ENCODE results near the gene GRAPL.
"Not testable (repeated sequence)": the region's sequence is repeated elsewhere in the genome, so short reads cannot be mapped to it uniquely, and the experiment has no call there.

The GRAPL gene

DNA sequence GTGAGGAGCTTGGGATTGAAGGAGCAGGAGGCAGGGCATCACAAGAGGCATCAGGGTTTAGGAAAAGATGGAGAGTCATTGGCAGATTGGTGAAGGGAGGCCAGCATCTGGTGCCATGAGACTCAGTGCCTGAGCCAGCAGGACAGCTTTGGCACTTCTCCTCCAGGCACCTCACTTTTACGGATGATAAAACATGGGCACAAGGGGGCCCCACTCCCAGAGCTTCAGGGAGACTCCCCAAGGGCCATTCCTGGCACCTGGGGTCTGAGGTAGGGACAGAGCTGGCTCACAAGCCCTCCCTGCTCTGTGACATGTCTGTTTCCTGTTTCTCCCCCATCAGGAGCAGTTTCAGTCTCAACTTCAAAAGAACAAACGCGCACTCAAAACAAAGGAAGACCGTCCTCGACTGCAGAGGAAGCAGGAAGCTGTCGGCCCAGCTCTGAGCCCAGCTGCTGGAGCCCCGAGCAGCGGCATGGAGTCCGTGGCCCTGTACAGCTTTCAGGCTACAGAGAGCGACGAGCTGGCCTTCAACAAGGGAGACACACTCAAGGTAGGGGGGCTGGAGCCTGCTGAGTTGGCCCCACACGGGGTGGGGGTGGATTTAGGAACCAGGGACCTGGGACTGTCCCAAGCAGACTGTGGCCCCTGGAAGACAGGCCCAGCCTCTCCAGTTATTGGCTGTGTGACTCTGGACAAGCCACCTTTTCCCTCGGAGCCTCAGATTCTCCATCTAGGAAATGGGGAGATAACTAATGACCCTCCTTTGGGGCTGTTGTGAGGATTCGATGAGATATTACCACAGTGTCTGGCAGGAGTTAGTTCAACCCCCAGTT lies at the start of gene GRAPL:
GRAPL (plus strand) TSS at position 442 of the 833 bp plus-strand sequence; CDS start at position 473, 31 bp downstream.
- not testable (repeated sequence) for DNase-seq

DNA sequence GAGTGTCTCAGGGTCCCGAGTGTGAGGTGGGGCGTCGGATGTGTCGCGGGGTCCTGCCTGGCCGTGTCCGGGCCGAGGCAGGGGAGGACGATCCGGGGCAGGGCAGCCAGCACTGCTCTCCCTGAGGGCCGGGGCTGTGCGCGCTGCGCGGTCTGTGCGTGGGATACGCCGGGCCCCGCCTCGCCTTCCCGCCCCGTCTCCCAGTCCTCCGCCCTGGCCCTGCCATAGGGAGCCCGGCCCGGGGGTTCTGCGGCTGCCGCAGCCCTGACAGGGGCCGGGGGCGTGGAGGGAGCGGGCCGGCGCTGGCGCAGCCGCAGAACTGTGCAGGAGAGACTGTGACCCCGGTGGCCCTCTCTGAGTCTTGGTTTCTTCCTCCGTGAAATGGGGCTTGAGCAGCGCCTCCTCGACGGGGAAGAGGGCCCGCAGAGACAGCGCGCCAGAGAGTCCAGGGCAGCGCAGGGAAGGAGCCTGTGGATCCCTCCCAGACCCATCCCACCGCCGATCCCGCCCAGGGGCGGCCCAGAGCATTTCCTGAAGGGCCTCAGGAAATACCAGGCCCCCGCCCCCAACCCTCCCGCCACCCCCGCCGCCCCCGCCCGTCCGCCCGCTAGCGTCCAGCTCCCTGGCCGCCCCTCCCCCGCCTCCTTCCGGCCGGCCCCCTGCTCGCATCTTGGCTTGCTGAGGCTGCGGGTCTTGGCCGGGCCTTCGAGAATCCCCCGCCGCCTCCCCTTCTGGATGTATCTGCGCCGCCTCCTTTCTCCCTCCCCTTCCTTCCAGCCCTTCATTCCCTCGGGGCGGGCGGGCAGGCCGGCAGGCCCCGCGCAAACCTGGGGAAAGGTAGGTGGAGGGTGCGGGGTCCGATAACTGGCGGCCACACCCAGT lies 38.3 kb upstream of the GRAPL start:
- DNase-seq, result not testable (repeated sequence)

DNA sequence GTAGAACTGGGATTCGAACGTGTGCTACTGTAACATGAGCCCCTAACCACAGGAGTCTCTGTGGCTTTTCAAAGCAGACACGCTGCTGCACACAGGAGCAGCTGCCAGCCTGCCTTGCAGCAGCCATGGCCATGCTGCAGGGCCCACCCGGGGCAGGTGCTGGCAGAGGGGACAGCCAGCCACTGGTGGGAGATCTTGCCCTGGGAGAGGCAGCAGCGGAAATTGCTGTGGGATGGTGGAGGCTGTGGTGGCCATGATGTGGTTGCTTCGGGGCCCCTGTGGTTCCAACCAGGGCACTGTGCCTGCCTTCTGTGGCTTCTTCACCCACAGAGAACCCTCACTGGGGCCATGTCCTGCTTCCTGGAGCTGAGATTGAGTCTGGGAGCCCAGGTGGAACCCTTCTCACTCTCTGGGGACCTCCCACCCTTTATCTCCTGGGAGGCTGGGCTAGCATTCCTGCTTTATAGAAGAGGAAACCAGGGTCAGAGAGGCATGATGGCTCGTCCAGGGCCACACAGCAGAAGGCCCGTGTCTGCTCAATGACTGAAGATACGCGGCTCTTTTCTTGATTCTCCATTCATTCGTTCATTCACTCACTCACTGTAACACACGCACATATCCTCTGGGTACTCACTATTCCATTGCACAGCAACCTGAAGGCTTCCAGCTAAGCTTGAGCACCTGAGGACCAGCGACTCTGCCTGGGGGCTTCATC lies 37.2 kb upstream of the GRAPL start:
- DNase-seq, result not testable (repeated sequence)

DNA sequence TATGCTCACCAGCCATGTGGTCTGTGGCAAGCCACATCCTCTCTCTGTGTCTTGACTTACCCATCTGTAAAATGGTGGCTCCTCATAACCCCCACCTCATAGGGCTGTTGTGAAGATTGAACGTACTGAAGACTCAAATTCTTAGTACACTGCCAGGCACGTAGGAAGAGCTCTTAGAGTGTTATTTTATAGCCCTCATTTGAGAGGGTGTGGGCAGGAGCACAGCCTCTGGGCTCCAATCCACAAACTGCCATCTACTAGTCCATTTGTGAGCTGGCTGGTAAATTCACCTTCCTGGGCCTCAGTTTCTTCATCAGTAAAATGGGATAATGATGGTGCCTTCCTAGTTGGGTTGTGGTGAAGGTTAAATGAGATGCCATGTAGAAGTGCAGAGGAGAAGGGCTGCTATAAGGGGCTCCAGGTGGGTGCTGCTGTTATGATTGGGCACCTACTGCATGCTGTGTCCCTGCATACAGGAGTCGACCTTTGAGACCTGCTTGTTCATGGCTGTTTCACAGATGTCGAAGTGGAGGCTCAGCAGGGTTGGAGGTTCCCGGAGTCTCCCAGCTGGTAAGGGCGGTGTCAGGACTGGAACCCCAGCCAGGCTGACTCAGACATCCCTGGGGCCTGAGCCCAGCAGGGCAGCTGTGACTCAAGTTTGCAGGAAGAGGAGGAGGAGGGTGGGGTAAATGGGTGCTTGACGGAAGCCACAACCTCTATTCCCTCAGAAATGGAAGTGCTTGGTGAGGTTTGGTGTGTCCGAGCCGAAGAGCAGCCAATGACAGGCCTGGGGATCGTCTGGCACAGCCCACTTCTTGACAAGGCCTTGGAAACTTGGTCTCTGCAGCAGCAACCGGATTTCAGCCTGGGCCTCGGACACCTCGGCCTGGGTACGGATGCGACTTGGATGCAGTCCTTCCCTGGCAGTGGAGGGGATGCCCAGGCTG lies 34.4 kb upstream of the GRAPL start:
- DNase-seq, result not testable (repeated sequence)

DNA sequence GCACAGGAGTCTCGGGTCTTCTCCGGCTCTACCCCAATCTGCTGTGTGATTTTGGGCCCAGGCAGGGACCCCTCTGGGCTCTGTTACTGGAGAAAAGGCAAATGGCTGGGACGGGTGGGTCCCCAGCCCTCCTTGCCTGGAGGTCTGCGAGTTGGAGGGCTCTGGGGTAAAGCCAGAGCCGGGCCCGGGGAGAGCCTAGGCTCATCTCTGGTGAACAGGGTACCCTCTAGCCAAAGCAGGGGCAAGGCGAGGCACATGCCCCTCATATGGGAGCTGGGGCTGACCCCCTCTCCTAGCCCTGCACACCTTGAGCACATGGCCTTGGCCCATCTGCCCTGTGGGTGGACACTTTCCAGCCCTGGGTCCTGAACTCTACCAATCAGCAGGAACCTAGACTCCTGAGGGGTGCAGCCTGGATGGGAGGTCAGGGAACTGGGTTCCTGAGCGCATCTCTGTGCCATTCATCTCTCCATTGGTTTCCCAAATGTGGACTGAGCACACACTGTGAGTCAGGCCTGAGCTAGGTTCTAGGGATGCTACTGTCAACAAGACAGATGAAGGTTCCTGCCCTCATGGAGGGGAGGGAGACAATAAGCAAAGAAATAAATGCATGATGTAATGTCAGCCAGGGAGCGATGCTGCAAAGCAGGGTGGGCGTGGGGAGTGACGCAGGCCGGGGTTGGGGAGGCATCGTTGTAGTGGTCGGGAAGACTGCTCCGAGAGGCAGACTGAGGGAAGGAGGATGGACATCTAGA lies 33.5 kb upstream of the GRAPL start:
- DNase-seq, result not testable (repeated sequence)

DNA sequence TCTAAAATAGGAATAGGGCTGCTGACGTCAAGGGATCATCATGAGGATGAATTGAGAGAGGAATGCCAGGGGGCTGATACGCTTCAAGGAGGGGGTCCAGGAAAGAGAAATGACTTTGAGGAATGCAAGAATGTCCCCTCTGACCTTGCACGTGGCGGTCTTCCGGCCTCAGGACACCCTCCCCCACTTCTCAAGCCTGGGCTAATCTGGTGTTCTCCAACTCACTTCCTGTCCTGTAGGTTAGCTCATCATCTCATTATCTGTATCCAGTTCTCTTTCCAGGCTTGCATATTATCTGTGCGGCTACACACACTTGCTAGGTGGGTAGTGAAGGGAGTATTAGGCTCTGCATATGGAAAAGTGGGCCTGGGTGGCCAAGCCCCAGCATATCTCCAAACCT lies 18.9 kb upstream of the GRAPL start:
- not testable (repeated sequence) for DNase-seq

DNA sequence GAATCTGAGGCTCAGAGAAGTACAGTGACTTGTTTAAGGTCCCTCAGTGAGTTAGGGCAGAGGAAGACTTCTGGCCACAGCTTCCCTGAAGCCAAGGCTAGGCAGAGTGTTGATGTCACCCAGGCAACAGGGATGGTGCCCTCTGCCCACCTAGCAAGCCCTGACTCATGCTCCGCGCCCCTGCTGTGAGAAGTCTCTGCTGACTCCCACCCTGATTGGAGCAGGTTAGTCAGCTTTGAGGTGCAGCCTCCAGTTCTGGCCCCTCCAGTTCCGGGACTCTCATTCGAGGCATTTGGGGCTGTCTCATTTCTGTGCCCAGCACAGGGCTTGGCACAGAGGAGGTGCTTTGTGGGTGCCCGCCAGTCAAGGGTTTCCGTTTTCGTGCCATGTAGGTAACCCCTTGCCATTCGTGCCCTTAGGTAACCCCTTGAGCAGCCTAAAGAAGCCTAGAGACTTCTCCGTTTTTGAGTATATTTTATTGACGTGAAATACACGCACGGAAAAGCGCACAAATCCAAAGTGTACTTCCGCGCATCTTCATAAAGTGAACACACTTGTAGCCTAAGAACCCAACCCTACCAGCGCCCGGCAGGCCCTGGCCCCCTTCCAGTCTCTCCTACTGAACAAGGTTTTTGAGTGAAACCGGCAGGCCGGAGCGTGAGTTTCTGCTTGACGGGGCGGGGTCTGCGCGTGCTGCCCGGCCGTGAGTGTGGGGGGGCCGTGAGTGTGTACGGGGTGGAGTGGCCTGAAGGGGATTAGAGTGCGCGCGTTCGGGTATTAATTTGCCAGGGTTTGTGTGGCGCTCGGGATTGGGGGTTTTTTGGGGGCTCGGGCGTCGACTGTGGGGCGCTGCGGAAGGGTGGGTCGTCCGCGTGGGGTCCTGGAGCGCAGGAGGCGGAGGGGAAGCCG lies 16.9 kb upstream of the GRAPL start:
- not testable (repeated sequence) for DNase-seq

DNA sequence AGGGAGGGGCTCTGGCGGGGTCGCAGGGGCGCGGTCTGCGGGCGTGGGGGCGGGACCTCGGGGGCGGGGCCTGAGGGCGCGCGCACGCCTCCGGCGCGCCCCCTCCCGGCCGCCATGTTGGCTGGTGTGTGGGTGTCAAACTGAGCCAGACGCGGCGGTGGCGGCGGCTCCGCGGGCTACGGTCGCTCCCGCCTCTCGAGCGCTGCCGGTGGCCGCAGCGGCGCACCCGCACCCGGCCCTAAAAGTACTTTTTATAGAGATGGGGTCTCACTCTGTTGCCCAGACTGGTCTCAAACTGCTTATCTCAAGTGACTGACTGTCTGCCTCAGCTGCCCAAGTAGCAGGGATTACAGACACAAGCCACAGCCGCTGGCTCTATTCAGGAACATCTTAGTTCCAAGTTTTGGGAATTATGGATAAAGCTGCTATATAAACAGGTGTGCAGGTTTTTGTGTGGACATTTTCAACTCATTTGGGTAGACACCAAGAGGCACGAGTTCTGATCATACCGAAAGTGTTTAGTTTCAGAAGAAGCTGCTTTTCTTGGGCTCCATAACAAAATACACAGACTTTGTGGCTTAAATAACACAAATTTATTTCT lies 16.2 kb upstream of the GRAPL start:
- not testable (repeated sequence) for DNase-seq

DNA sequence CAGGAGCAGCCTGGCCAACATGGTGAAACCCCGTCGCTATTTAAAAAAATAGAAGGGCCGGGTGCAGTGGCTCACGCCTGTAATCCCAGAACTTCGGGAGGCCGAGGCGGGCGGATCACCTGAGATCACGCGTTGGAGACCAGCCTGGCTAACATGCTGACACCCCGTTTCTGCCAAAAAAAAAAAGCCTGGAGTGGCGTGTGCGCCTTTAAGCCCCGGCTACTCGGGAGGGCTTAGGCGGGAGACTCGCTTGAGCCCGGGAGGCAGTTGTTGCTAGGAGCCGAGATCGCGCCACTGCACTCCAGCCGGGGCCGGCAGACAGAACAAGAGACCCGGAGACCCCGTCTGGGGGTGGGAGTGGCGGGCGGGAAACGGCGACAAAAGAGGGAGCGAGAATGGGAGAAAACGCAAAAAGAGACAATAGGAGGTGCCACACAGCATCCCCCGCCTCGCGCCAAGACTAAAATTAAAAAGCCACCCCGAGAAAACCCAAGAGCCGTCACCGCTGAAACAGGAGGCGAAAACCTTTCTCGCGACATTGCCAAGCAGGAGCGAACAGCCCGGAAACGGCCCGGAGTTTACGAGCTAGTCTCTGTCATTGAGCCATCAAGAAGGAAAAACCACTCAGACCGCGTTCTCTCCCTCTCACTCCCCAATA lies 15.5 kb upstream of the GRAPL start:
- not testable (repeated sequence) for DNase-seq

DNA sequence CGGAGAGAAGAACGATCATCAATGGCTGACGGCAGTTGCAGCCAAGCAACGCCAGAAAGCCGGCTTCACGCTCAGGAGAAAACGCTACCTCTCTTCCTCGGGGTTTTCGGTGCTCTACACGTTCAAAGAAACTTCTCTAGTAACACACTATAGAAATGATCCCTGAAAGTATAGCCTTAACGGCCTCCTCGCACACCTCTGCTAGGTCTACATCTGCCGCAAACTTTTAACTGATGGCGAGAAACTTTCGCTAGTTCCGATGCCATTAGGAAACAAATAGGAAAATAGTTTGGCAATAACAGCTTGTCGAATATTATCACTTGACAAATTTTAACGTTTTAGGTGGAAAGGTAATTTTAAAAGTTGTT lies 14.9 kb upstream of the GRAPL start:
- not testable (repeated sequence) for DNase-seq

DNA sequence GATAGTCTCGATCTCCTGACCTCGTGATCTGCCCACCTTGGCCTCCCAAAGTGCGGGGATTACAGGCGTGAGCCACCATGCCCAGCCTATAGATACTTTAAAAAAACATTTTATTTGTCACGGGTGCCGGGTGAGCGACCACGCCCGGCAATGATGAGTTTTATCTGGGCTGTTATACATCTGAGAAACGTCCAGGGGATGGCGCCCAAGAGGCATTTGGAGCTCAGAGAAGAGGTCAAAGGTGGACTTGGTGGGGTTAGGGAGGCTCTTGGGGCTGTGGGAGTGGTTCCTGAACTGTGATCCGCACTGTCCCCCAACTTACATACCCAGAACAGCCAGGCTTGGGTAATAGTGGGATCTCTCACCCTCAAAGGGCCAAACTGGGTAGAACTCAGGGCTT lies 8.7 kb upstream of the GRAPL start:
- DNase-seq, result not testable (repeated sequence)

DNA sequence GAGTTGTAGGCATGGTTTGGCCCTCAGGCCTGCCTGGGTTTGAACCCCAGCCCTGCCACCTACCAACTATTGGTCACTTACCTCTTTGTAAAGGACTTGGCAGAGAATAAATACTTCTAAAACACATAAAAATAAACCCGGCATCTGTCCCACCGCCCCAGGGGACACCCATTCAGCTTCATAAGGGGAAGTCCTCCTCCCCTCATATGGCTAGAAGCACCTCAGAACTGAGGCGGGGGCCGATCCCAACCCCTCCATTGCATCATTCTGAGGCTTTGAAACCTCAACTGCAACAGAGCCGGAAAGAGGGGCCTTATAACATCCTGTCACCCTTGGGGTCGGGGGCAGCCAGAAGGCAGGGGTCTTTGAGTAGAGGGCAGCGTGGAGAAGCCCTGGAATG lies 2.1 kb upstream of the GRAPL start:
- not testable (repeated sequence) for DNase-seq

DNA sequence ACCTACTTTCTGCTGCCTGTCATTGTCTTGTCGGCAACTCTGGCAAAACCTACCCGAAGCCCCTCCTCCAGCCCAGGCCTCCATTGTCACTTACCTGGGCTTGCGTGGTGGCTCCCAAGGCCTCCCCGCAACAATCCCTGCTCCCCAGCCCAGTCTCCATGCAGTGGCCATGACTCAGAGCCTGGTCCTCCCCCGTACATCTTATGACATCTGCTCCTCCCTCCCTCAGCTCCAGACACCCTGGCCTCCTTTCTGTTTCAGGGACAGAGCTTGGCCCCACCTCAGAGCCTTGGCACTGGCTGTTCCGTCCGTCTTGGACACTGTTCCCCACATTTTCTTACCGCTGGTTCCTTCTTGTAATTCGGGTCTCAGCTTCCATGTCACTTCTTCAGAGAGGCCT lies 2.1 kb downstream of the GRAPL start:
- not testable (repeated sequence) for DNase-seq

DNA sequence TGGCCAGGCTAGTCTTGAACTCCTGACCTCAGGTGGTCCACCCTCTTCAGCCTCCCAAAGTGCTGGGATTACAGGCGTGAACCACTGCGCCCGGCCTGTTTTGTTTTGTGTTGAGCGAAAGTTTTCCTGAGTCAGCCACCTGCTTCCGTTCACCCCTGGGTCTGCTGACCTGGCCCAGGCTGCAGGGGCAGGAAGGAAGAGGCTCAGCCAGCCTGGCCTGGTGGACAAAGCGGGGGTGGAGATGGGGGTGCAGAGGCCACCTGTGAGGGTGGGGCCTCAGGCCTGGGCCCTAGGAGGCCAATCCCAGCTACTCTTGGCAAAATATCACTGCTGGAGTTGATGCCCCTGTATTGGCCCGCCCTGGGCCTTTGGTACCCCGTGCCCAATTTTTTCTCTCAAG lies 3.7 kb downstream of the GRAPL start:
- not testable (repeated sequence) for DNase-seq

DNA sequence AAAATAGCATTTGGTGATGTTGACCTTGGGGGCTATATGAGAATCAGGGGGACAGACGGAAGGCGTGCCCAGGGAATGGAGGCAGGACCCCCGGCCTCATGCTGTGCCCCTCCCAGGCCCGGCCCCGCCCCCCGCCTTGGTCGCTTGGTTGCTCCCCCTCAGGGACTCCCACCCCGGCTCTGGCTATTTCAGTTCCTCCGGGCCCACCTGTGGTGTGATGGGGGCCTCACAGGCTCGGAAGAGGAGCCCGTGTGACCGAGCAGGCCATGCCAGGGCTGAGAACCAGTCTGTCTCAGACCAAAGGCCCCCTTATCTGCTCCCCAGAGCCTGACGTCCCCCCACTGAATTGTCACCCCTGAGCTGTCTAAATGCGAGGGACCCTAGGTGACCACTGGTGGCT lies 4.4 kb downstream of the GRAPL start:
- DNase-seq, result not testable (repeated sequence)

DNA sequence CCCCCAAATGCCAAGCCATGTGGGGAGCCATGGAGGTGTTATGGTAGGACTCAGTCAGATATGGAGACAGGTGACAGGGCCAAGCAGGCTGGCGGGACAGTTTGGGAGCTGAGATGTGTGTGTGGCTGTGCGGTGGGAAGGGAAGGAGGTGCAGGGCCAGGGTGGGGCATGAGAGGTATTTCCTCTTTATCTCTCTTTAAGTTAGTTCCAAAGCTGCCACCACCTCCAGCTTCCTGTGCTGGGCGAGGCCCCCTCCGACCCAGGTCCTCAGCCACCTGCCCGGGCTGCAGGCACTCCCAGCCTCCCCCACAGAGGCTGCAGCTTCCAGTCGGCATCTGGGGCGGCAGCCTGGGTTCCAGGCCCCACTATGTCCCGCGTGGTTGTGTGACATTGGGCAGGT lies 6.4 kb downstream of the GRAPL start:
- not testable (repeated sequence) for DNase-seq

DNA sequence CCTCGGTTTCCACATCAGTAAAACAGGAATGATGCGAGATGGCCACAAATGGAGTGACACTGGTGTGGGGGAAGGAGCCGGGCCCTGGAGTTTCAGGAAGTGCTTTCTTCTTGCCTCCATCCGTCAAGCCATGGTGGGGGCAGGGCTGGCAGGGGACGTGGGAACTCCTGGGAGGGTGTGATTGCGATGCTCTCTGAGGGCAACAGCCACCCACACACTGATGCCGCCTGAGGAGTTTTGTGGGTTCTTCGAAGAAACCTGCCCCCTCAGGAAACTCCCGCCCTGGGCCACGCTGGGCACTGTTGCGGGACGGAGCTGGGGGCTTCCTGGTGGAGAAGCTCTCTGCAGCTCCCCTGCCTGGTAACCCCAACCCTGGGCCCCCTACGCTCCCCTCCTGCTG lies 8.0 kb downstream of the GRAPL start:
- DNase-seq, result not testable (repeated sequence)

DNA sequence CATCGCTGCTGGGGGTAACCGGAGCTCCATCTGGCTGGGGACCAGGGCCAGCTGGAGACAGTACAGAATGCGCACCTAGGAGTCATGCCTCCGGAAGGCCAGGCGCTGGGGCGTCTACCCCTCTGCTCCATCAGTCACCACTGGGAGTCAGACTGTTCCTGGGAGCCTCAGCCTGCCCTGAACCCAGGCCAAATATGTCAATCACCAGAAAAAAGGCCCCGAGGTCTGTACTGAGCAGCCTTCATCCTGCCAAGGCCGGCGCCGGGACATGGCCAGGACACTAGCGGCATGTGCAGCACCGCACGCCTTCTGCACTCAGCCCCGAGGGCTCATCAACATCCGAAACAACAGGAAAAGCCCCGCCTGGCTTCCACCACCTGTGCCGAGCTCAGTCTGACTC lies 8.7 kb downstream of the GRAPL start:
- DNase-seq, result not testable (repeated sequence)

DNA sequence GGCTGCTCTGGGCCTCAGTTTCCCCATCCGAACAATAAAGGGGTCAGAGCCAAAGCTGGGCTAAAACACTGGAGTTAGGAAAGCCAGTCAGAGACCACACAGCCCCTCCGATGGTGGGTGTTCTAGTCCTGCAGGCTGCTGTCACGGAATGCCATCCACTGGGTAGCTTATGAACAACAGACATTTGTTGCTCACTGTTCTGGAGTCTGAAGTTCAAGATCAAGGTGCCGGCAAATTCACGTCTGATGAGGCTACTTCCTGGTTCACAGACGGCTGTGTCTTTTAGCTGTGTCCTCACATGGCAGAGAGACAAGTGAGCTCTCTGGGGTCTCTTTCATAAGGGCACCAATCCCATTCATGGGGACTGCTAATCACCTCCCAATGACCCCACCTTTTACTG lies 9.2 kb downstream of the GRAPL start:
- not testable (repeated sequence) for DNase-seq

Data from 8988T (cell line).